ENCODE results near the gene FAAP20.

FAAP20 gene

DNA sequence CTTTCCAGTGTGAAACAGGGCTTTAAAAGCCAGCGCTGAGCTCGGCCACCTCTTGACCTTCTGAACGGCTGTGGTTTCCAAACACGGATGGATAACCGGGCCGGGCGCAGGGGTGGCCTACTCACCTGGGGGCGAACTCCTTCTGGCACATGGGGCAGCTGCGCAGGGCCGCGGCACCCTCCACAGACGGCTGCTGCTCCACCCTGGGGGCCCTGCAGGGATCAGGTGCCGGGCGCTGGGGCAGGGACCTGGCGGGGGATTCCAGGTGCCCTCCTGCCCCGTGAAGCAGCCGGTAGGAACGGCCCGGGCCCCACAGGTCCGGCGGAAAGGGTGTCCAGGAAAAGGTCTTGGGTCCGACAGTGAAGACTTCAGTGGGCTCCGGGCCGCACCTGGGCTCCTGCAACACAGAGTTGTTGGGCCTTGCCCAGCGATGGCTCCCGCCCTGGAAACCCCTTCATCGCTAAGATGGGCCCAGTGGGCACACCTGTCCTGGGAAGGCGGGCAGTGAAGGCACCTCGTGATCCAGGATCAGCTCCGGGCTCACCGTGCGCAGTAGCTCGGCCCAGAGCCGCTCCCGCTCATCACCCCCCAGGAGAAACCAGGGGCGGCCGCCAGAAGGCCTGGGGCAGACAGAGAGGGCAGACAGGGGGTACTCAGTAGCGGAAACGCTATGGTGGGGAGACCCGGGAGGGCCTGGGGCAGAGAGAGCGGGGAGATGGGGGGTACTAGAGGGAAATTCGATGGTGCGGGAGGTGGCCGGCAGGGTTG is 874 bp downstream of the FAAP20 start:
- DNase-seq = no peak

DNA sequence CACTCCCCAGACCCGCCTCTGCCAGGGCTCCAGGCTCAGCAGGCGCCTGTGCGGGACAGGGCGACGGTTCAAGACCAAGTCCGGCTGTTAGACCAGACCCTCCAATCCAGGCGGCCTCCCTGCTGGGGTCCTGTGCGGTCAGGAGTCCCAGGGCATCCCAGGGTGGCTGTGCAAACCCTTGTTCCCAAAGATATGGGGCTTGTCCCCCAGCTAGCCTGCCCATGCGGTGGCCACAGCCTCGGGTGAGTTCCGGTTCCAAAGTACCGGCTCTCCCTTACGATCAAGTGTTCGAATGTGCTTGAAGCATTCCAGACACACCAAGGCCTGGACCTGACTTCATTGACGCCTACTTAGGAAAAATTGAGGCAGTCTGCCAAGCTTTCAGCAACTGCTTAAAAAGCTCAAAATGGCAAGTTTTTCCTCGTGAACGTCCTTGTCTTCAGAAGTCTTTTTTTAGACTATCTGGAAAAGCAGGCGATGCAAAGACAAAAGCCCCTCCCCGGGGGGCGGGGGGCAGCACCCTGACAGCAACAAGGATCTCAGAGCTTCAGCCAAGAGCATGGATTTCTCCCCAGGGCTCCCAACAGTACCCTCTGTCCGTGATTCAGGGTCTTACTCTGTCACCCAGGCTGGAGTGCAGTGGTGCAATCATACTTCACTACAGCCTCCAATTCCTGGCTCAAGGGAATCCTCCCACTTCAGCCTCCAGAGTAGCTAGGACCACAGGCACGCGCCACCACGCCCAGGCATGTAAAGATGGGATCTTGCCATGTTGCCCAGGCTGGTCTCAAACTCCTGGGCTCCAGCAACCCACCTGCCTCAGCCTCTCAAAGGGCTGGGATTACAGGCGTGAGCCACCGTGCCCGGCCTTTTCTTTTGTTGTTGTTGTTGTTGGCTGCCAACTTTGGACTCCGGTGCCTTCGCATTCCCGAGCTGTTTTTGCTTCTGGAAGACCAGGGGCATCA is 2.3 kb downstream of the FAAP20 start:
- DNase-seq = no peak

DNA sequence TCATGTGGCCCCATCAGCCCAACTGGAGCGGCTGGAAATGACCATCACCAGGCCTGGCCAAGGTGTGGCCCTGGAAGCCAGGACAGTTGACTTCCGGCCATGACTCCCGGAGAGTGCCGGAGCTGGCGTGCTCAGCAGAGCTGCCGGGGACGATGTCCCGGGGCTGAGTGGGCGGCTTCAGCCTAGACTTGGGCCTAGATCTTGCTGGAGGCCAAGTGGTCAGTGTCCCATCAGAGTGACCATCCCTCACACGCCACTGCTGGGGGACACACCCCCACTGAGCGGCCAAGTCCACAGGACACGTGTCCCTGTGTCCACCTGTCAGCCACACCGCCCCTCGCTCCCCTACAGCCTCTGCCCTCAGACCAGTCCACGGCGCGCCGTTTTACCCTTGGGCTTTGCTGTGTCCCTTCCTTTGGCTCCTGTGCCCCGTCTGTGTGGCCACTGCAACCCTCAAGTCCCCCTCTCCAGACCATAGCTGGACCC is 4.0 kb downstream of the FAAP20 start:
- DNase-seq = no peak

DNA sequence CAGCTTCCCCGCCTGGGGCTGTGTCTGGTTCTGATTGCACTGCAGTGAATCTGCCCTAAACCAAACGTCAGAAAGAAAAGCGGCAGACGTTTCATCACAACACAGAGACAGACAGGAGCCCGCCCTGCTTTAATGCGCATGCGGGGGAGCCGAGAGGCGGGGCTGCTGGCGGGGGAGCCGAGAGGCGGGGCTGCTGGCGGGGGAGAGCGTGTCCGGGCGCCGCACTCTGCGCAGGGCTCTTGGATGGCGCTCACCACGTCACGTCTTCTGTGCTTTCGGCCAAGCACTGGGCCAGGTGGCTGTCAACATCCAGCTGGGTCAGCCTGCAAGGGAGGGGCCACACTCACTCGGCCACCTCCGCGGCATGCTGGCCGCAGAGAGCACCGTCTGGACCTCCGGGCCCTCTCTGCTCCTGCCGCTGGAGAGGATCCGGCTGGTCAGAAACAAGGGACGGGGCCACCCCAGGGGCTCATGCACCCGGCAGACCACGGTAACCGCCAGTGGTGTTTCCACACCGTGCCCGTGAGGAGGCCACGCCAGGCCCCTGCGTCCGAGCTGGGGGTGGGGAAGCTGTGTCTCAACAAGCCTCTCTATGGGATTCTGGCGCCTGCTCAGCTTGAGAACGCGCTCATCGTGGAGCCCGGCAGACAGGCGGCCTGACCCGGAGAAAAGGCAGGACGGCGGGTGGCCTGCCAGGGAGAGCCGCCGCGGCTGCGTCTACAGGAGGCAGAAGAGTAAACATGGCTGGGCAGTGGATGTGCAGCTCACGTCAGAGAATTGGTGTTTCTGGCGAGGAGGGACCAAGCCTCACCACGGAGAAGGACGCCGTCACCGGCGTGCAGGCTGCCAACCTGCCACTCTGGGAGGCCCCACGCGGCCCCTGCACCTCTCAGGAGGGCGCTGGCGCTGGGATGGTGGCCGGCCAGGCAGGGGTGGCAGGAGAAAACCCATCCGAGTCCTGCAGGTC is 4.8 kb downstream of the FAAP20 start:
- peak; percentile 97 for DNase-seq

DNA sequence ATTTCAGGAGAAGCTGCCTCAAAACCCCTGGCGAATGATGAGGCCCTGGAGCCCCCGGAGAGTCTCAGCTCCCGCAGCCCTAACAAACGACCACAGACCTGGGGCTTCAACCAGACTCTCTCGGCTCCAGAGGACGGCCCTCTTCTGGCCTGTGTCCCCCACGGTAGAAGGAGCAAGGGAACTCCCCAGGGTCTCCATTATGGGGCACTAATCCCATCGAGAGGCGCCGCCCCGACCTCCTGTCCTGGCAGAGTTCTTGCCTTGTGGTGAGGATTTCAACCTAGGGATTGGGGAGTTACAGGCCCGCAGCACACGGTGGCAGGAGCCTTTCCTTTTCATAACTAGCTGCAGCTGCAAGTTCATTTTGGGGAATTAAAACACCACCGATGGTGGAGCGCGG is 6.2 kb downstream of the FAAP20 start:
- DNase-seq = no peak

DNA sequence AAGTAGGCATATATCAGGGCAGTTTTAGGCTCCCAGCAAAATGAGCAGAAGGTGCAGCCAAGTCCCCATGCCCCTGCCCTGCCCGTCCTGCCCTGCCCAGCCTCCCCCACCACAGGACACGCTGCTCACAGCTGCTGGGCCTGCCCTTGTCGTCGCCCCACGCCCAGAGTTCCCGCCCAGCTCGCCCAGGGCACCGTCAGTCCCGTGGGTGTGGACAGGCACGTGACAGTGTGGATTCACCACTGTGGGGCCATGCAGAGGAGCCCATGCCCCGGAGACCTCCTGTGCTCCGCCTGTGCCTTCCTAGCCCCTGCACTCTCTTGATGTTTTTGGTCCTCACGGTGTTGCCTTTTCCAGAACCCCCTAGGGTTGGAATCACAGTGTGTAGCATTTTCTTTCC is 7.0 kb downstream of the FAAP20 start:
- DNase-seq = no peak

DNA sequence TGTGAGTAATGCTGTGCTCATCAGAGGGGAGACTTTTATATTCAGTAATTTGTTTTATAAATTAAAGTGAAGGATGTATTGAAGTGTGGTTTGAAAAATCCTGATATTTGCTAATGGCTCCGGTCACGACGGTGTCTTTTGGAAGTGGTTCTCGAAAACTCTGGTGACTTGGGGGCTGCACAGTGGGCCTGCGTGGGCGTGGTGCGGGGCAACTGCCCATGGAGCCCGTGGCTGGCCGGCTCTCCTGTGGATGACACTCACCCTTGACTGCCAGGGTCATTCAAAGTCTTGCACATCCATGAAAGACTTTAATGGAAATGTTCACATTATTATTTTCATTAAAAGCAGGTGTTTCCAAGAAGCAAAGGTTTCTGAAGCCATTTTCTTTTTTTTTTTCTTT is 7.7 kb downstream of the FAAP20 start:
- no peak for DNase-seq

DNA sequence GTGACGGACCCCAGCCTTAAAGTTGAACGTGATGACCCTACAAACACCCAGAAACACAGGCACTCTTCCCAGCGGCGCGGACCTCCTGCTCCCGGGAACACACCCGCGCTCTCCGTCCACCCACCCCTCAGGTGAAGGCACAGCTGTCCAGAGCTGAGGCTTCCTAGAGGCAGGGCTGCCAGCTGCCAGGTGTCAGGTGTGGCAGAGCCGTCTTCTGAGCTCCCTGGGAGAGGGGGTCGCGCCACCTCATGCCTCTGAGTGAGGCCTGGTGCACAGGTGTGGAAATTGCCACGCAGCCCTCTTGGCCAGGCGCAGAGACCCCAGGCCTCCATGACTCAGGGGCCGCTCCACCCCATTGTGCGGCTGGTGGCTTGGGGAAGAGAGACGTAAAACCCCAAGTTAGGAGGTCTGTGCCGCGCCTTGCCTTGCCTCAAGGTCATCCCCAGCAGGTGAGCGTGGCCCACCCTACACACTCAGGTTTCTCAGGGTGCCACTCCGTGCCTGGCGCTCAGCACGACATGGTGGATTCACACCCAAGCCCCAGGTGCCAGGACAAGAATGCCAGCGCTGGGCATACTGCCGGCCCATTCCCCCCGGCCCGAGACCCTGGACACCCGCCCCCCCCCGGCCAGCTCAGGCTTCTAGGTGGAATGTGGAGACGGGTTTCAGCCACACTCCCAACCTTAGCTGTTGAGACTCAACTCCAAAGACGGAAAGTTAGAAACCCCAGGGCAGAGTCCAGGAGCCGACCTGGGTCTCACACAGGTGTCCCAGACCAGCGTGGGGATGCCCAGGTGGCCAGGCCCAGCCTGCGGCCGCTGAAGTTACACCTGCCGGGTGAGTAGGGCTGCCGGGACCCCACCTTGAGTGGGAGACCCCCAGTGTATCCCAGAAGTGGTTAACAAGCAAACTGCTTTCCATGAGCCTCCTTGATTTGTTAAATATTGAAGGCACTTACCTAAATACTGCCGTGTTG is 8.4 kb downstream of the FAAP20 start:
- no peak for DNase-seq

DNA sequence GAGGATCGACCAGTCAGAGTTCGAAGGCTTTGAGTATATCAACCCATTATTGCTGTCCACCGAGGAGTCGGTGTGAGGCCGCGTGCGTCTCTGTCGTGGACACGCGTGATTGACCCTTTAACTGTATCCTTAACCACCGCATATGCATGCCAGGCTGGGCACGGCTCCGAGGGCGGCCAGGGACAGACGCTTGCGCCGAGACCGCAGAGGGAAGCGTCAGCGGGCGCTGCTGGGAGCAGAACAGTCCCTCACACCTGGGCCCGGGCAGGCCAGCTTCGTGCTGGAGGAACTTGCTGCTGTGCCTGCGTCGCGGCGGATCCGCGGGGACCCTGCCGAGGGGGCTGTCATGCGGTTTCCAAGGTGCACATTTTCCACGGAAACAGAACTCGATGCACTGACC is 9.6 kb downstream of the FAAP20 start:
- no peak for DNase-seq

DNA sequence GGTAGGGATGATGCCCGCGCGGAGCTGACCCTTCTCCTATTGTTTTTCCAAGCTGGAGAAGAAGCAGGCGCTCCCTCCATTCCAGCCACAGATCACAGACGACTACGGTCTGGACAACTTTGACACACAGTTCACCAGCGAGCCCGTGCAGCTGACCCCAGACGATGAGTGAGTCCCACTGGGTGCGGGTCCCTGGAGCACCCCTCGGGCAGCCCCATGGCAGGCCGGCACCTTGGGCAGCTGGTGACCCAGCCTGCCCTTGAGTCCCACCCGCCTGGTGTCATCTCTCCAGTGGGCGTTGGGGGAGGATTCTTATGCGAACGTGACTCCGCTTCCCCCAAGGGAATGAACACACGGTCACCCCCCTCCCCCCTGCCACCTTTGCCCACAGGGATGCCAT is 10.0 kb downstream of the FAAP20 start:
- no peak for DNase-seq

DNA sequence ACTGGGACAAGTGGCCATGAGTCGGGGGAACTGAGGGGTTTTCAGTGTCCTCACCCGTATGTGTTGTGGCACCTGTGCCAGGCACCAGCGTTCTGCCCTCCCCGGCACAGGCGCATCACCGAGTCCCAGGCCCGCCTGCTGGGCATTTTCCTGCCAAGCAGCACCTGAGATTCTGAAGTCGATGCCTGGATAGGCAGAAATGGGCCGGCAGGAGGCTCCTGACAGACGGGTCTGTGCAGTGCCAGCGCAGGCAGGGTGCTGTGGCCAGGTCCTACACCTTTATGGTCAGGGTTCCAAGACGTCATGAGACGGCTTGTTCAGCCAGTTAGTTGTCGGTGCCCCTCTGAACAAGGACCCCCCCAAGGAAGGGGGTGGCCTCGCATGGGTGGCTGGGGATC is 10.6 kb downstream of the FAAP20 start:
- no peak for DNase-seq

DNA sequence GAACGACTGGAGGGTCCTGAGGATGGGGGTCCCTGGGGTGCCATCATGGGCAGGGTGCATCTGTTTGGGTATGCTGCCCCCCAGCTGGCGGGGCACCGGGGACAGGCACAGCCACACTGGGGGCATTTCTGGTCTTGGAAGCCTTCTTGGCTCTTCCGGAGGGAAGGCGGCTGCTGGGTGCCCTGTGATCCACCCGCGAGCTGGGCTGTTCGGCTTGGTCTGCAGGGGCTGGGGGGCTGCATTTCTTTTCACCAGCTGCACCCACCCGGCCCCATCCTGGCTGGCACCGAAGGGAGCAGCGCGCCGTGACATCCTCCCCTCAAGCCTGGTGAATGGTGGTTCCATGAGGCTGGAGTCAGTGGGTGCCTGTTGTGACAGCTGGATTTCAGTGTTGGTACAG is 12.2 kb downstream of the FAAP20 start:
- no peak for DNase-seq

DNA sequence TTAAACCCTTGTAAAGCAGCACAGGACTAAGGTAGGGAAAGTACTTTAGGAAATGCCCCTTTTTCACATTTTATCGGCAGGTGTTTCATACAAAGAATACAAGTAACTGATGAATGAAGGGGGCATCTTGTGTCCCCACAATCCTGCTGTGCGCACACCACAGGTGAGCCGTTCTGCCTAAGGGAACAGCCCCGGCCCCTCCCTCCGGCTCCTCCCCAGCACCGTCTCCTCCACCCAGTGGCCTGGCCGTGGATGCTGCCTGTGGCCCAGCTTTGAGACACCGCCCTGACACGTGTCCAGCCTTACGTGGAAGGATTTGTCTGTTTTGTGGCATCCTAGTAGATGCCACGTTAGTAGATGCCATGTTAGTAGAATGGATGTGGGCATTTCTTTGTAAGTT is 12.8 kb downstream of the FAAP20 start:
- DNase-seq = no peak

DNA sequence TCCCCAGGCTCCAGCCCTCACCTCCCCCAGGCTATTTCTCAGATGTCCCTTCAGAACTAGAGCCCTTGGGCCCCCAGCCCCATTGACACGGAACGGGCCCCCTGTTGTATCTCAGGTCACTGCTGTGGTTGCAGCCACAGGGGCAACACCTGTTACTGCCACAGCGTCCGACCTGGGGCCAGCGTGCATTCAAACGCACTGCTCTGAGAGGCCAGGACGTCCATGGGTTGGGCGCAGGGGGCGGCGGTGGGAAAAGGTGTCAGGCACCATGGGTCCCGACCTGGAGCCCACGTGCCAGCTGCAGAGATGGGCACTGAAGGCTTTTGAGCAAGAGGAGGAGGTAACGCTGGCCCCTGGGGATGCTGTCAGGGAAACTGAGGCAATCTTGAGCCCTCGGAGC is 13.3 kb downstream of the FAAP20 start:
- no peak for DNase-seq

DNA sequence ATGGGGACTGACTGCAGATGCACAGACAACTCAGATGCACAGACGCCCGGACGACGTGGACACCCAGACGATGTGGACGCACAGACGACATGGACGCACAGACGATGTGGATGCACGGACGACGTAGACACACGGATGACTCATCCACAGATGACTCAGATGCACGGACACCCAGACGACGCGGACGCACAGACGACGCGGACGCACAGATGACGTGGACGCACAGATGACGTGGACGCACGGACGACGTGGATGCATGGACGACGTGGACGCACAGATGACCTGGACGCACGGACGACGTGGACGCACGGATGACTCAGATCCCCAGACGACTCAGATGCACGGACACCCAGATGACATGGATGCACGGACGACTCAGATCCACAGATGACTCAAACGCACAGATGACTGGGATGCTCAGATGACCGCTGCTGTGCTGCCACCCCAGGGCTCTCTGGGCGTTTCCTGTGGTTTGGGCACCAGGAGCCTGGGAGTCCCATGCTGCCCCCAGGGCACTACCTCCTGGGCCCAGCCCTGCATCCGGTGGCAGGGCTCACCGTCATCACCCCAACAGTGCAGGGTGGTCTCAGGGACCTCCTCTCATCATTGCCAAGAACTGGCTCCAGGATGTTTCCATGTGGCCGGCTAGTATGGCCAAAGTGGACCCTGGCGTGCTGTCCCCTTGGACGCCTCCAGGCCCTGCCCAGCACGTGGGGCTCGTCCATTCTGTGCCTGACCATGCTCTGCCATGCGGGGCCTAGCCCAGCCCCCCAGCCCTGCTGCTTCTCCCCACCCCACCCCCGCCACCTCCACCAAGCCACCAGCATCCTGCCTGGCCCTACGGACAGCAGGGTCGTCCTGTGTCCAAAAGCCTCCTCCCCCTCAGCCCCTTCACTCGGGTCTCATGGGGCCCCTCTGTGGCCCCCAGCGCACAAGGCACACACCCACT is 14.0 kb downstream of the FAAP20 start:
- no peak for DNase-seq

DNA sequence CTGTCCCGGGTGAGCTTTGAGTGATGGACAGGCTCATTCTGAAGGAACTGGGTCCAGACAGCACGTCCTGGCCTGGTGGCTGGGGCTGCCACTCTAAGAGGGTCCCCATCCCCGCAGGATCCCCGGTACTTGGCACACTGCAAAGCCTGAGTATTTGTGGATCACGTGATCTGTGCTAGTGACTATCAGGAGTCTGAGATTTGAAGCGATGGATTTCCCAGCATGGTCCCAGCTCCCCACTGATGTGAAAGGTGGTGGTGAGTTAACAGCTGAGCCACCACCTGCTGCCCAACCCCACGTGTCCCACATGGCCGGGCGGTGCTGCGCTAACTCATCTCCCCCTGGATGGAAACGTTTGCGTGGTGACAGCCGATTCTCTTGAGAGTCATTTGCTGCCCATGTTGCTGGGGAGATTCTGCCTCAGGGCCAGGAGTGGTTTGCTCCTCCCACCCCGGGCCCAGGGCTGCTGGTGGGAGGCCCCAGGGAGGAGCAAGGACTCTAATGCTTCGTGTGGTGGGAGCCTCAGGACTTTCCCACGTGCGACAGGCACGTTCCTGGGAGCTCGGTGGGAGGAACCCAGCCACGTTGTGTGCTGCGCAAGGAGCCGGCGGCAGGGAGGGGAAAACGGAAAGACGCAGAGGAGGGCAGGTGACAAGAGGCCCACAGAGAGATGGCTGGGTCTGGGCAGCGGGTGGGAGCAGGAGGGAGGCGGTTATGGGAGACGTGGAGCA is 15.1 kb downstream of the FAAP20 start:
- peak; percentile 56 for DNase-seq

DNA sequence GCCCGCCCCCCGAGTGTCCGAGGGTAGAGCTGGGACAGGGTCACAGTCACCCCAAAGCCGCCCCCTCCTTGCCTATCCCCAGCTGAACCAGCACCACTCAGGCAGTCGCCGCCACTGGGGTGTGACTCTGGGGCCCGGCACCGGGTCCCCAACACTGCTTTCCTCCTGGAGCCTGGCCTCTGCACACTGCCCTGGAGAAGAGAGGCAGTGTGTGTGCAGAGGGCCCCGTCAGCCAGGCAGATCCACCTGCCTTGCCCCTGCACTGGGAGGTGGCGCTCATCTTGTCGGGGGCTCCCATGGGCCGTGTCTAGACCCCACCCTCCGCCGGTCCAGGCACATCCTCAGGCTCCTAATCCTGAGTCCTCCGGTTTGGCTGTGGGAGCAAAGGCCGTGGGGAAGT is 15.7 kb downstream of the FAAP20 start:
- DNase-seq = no peak

DNA sequence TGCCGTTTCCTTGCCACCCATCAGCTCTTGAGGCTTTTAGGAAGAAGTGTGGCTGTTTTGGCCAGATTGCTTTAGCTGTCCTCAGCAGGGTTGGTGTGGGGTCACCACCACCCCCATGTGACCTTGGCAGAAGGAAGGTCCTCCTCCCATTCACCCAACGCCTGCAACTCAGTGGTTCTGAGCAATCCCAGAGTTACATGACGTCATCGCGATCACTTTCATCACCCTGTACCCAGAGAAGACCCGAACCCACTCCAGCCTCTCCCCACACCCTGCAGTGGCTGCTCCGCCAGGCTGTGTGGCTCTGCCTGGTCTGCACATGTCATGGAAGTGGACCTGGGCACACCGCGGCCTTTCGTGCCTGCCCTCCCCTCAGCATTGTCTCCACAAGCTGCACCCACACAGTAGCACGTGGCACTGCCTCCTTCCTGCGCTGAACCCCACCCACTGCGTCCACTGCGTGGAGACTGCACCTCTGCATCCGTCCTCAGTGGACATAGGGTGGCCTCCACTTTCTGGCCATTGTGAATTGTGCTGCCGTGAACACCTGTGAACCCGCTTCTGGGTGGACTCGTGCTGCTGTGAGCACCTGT is 16.5 kb downstream of the FAAP20 start:
- DNase-seq = no peak

DNA sequence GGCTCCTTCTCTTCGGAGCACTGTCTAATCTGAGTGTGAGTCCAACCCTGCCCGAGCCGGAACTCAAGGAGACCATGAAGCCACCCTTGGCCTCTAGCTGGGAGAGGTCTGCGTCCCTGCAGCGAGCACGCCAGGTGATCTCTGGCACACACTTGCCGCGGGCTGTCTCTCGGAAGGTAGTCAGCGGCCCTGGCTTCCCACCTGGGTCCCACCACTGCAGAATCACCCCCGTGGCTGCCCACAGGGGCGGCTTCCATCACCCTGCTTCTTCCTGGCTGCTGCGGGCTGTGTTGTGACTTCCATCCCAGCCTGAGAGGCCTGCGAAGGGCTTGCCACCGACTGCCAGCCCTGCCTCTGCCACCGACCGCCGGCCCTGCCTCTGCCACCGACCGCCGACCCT is 17.0 kb downstream of the FAAP20 start:
- DNase-seq = no peak
